ENCODE data around the gene DPPA3. TPM values are rescaled to one million over a fixed set of nuclear protein-coding genes. Genes with fewer than 3 reads are reported as not detected.

Gene DPPA3
- total and polyA plus RNA-seq, 2 experiments from 2014 or later, result 4.6 to 5.4 TPM

DNA sequence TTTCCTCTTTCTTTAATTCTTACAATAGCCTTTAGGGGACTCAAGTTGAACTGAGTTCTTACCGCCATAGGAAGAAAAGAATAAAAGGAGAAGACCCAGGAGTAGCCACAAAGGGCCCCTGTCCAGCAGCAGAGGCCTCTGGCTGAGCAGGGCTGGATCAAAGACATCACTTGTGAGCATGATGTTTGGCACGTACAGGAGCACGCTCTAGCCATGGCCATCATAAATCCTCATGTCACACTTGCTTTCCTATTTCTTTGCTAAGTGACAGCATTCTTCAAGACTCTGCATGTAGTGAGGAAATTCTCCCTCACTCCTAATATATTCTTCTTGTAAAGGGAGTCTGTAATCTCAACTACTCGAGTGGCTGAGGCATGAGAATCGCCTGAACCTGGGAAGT, 20.3 kb downstream of the DPPA3 start:
- Histone ChIP-seq H3K4me1 (ENCODE audit: insufficient read depth) (peaks cover 11% of the 10 kb centered on the region), H3K9me2 (ENCODE audit: insufficient read depth) (no peaks in the 10 kb centered on the region), H4K20me1 (replicated peaks; ENCODE audit: insufficient read depth) (no peaks in the 10 kb centered on the region), H3K4me2 (no peak overlapping the region), H3K27me3 (ENCODE audit: insufficient read depth) (no peaks in the 10 kb centered on the region), H3F3A (replicated peaks; ENCODE audit: low read depth) (no peaks in the 10 kb centered on the region), H3K4me3 (no peak overlapping the region), H3K79me2 (replicated peaks; ENCODE audit: insufficient read depth) (no peaks in the 10 kb centered on the region), H3K36me3 (ENCODE audit: insufficient read depth) (no peaks in the 10 kb centered on the region), H3K27ac (ENCODE audit: low read depth) (no peak overlapping the region), H2AFZ (peak overlapping the region; percentile 90)
- Mint-ChIP-seq H3K4me1 (peaks cover 16% of the 10 kb centered on the region), H3K4me3 (no peak overlapping the region), H3K27me3 (ENCODE audit: insufficient read depth, low read depth, poor library complexity) (no peaks in the 10 kb centered on the region), H3K27ac (no peak overlapping the region), H3K9me3 (no peaks in the 10 kb centered on the region; the same call in 2 of the 3 replicates), H3K36me3 (ENCODE audit: low read depth) (peaks cover 4% of the 10 kb centered on the region; the same call in 2 of the 3 replicates)
- TF ChIP-seq, protein P1, sequence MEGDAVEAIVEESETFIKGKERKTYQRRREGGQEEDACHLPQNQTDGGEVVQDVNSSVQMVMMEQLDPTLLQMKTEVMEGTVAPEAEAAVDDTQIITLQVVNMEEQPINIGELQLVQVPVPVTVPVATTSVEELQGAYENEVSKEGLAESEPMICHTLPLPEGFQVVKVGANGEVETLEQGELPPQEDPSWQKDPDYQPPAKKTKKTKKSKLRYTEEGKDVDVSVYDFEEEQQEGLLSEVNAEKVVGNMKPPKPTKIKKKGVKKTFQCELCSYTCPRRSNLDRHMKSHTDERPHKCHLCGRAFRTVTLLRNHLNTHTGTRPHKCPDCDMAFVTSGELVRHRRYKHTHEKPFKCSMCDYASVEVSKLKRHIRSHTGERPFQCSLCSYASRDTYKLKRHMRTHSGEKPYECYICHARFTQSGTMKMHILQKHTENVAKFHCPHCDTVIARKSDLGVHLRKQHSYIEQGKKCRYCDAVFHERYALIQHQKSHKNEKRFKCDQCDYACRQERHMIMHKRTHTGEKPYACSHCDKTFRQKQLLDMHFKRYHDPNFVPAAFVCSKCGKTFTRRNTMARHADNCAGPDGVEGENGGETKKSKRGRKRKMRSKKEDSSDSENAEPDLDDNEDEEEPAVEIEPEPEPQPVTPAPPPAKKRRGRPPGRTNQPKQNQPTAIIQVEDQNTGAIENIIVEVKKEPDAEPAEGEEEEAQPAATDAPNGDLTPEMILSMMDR (conservative IDR thresholded peaks at IDR 0.05; ENCODE audit: low read depth in 2 of 2), result no peak
- TF ChIP-seq NANOG (IDR thresholded peaks at IDR 0.05; ENCODE audit: borderline replicate concordance) (no peak), POLR2AphosphoS5 (IDR thresholded peaks at IDR 0.05; ENCODE audit: low read depth) (no peak), ZNF331 (CRISPR knock-in tag; IDR thresholded peaks at IDR 0.05; ENCODE audit: low read depth) (no peak), EZH2phosphoT487 (IDR thresholded peaks at IDR 0.05; ENCODE audit: unreplicated experiment) (no peak), EZH2 (IDR thresholded peaks at IDR 0.05; ENCODE audit: low read depth, unreplicated experiment) (no peak), STAT1 (IDR thresholded peaks at IDR 0.05; ENCODE audit: unreplicated experiment) (no peak), ZNF114 (CRISPR knock-in tag; IDR thresholded peaks at IDR 0.05) (no peak)
- TF ChIP-seq, protein P2, sequence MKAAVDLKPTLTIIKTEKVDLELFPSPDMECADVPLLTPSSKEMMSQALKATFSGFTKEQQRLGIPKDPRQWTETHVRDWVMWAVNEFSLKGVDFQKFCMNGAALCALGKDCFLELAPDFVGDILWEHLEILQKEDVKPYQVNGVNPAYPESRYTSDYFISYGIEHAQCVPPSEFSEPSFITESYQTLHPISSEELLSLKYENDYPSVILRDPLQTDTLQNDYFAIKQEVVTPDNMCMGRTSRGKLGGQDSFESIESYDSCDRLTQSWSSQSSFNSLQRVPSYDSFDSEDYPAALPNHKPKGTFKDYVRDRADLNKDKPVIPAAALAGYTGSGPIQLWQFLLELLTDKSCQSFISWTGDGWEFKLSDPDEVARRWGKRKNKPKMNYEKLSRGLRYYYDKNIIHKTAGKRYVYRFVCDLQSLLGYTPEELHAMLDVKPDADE (IDR thresholded peaks at IDR 0.05), result no peak
- TF ChIP-seq, protein P3, sequence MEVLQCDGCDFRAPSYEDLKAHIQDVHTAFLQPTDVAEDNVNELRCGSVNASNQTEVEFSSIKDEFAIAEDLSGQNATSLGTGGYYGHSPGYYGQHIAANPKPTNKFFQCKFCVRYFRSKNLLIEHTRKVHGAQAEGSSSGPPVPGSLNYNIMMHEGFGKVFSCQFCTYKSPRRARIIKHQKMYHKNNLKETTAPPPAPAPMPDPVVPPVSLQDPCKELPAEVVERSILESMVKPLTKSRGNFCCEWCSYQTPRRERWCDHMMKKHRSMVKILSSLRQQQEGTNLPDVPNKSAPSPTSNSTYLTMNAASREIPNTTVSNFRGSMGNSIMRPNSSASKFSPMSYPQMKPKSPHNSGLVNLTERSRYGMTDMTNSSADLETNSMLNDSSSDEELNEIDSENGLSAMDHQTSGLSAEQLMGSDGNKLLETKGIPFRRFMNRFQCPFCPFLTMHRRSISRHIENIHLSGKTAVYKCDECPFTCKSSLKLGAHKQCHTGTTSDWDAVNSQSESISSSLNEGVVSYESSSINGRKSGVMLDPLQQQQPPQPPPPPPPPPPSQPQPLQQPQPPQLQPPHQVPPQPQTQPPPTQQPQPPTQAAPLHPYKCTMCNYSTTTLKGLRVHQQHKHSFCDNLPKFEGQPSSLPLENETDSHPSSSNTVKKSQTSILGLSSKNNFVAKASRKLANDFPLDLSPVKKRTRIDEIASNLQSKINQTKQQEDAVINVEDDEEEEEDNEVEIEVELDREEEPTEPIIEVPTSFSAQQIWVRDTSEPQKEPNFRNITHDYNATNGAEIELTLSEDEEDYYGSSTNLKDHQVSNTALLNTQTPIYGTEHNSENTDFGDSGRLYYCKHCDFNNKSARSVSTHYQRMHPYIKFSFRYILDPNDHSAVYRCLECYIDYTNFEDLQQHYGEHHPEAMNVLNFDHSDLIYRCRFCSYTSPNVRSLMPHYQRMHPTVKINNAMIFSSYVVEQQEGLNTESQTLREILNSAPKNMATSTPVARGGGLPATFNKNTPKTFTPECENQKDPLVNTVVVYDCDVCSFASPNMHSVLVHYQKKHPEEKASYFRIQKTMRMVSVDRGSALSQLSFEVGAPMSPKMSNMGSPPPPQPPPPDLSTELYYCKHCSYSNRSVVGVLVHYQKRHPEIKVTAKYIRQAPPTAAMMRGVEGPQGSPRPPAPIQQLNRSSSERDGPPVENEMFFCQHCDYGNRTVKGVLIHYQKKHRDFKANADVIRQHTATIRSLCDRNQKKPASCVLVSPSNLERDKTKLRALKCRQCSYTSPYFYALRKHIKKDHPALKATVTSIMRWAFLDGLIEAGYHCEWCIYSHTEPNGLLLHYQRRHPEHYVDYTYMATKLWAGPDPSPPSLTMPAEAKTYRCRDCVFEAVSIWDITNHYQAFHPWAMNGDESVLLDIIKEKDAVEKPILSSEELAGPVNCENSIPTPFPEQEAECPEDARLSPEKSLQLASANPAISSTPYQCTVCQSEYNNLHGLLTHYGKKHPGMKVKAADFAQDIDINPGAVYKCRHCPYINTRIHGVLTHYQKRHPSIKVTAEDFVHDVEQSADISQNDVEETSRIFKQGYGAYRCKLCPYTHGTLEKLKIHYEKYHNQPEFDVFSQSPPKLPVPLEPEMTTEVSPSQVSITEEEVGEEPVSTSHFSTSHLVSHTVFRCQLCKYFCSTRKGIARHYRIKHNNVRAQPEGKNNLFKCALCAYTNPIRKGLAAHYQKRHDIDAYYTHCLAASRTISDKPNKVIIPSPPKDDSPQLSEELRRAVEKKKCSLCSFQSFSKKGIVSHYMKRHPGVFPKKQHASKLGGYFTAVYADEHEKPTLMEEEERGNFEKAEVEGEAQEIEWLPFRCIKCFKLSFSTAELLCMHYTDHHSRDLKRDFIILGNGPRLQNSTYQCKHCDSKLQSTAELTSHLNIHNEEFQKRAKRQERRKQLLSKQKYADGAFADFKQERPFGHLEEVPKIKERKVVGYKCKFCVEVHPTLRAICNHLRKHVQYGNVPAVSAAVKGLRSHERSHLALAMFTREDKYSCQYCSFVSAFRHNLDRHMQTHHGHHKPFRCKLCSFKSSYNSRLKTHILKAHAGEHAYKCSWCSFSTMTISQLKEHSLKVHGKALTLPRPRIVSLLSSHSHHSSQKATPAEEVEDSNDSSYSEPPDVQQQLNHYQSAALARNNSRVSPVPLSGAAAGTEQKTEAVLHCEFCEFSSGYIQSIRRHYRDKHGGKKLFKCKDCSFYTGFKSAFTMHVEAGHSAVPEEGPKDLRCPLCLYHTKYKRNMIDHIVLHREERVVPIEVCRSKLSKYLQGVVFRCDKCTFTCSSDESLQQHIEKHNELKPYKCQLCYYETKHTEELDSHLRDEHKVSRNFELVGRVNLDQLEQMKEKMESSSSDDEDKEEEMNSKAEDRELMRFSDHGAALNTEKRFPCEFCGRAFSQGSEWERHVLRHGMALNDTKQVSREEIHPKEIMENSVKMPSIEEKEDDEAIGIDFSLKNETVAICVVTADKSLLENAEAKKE (CRISPR knock-in tag; IDR thresholded peaks at IDR 0.05), result no peak
- TF ChIP-seq, protein P4, sequence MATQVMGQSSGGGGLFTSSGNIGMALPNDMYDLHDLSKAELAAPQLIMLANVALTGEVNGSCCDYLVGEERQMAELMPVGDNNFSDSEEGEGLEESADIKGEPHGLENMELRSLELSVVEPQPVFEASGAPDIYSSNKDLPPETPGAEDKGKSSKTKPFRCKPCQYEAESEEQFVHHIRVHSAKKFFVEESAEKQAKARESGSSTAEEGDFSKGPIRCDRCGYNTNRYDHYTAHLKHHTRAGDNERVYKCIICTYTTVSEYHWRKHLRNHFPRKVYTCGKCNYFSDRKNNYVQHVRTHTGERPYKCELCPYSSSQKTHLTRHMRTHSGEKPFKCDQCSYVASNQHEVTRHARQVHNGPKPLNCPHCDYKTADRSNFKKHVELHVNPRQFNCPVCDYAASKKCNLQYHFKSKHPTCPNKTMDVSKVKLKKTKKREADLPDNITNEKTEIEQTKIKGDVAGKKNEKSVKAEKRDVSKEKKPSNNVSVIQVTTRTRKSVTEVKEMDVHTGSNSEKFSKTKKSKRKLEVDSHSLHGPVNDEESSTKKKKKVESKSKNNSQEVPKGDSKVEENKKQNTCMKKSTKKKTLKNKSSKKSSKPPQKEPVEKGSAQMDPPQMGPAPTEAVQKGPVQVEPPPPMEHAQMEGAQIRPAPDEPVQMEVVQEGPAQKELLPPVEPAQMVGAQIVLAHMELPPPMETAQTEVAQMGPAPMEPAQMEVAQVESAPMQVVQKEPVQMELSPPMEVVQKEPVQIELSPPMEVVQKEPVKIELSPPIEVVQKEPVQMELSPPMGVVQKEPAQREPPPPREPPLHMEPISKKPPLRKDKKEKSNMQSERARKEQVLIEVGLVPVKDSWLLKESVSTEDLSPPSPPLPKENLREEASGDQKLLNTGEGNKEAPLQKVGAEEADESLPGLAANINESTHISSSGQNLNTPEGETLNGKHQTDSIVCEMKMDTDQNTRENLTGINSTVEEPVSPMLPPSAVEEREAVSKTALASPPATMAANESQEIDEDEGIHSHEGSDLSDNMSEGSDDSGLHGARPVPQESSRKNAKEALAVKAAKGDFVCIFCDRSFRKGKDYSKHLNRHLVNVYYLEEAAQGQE (IDR thresholded peaks at IDR 0.05; ENCODE audit: unreplicated experiment), result no peak
- no peak for DNase-seq (ENCODE audit: low spot score)
- ATAC-seq, result peak; percentile 41; the same call in 1 of the 3 replicates

All from GM23338 (cell line).